HepG2 (cell line): ENCODE results near the gene FHDC1.

Experiments used
- ETV5 ChIP-seq: IDR thresholded peaks from 2 replicates; pipeline ENCODE4 v1.6.1; 2018; ENCODE audit warnings: missing biosample characterization, missing genetic modification reagents, inconsistent platforms, borderline replicate concordance
- SRY ChIP-seq: sonication (generic); formaldehyde crosslinking; IDR thresholded peaks from 2 replicates; pipeline ENCODE4 v1.8.0; 2022; ENCODE audit warnings: mild to moderate bottlenecking, missing genetic modification reagents
- ZNF354B ChIP-seq: sonication (generic); formaldehyde crosslinking; IDR thresholded peaks from 2 replicates; pipeline ENCODE4 v1.8.0; 2022; ENCODE audit warnings: mild to moderate bottlenecking, missing genetic modification reagents

DNA sequence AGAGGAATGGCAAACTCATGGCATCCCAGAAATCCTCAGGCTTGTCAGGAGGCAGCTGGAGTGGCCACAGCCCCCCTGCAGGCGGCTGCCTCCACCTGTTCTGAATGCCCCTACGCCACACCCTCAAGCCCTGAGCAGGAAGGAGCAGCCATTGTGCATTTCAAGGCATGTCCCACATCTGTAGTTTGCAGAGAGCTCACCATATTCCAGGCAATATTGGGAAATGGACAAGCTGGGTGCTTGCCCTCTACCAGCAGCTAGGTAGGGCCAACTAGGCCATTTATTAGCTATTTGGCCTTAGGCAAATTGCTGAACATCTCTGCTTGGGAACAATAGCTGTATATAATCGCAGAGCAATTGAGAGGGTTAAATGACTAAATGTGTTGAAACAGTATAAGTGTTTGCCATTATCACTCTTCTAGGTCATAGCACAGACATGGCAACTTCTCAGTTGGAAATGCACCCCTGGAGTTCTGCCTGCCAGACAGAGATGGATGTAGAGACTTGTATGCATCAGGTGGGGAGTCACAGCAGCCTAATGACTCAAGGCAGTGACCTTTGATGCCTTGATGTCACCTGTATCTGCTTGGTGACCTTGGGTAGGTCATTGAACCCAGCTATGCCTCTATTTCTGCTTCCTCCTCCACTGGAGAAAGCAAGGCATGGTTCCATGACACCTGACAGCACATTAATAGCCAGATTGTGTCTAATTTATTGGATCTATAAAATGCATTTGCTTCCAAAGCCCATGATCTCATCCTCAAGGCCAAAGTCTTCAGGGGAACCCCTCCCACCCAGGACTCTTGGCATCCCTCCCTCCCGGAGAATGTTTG, 52.8 kb downstream of the FHDC1 start:
- TF ChIP-seq ZNF354B (CRISPR knock-in tag) (no peak), ETV5 (no peak), SRY (CRISPR knock-in tag) (no peak)
